ENCODE data around the gene MDC1.
"Not testable (repeated sequence)": the region's sequence is repeated elsewhere in the genome, so short reads cannot be mapped to it uniquely, and the experiment has no call there.

The MDC1 gene

GRCh38 chr6:30684386-30685156, 32.5 kb downstream of the MDC1 start:
- FAIRE-seq: no peak
- no peak for DNase-seq (ENCODE audit: insufficient read length, low spot score)

- no peak for DNase-seq (ENCODE audit: insufficient read length, low spot score)
- no peak for FAIRE-seq
These were observed 33.1 kb downstream of the MDC1 start for GRCh38 chr6:30683980-30684338.

DNA sequence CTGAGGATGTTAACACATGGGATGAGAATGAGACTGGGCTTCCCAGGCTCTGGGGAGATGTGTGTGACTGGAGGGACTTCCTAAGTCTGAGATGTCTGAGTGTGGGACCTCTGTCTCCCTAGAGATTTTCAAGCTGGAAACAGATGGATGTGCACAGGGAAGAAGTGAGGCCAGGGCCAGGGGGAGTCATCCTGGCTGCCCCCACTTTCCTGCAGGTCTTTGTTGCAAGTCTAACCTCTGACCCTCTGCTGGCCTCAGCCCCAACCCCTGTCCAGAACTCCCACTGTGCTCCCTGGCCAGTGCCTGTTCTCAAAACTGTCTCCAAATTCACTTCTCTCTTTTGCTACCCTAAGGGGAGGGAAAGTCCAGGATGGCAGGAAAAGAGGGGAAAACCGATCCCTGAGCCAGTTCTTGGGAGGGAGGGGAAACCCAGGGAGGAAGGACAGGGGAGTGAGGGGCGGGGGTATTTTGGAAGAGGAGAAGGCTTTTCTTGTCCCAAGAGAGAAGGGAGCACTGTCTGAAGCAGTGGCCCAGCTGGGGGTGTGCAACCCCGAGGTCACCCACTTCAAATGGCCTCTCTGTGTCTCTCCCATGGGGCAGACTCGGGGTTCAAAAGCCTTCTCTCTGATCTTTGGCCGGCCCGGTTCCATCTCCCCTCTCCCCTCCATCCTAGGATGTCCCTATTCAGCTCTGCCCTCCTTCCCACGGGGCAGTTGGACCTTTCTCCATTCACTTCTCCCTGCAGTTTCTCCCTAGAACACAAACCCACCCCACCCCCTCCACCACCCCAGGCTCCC, 33.7 kb downstream of the MDC1 start:
- DNase-seq (ENCODE audit: insufficient read length, low spot score): no peak
- no peak for FAIRE-seq

DNA sequence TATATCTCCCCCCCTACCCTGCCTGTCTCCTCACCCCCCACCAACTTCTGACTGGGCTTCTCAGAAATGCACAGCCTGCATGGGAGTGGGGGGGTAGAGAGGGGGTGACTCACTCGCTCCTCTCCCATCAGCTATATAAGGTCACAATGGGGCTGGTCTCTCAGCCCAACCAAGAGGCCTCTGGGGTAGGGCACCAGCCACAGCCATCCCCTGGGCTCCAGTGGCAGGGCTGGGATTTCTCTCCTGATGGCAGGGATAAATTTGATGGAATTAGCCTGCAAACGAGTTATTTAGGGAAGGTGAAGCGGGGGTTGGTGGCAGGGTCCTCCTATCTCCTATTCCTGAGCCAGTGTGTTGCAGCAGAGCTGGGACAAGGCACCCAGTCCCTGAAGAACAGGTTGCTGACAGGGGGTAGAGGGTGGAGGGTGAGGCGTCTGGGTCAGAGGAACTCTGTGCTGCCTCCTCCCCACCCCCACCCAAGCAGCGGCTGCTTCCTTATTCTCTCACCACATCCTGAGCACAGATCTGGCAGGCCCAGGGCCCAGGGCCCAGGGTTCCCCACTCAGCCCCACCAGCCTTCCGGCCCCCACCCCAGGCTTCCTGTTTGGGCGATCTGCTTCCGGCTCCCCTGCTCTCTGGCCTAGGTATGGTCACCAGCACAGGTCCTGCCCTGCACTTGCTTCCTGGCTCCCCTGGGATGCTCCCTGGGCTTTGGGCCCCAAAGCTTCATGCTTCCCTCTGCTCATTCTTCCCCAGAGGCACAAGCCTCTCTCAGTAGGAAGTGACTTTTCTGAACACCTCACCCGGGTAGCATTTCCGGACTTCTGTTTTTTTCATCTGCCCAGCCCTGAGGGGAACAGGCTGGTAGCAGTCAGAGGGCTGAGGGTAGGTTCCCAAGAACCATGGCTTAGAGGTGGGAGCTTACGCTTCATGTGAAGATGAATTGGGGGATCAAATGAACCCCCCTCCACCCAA, 34.7 kb downstream of the MDC1 start:
- DNase-seq (ENCODE audit: insufficient read length, low spot score) (peak; percentile 73), FAIRE-seq (no peak)

DNA sequence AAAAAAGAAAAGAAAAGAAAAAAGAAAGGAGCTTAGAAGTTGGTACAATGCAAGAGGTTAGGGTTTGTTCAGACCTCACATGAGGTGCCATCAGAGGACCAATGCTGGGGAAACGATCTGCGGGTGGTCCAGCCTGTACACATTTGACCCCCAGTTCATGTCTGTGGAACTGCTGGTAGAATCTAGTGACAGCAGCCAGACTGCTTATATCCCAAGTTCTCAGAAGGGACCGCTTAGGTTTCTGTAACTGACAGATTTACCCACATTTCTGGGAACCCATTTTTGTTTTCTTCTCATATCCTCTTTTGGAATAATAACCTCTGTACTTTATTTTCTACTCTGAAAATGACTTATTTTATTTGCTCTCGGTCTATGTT, 35.3 kb downstream of the MDC1 start:
- FAIRE-seq (no peak), DNase-seq (ENCODE audit: insufficient read length, low spot score) (no peak)

DNA sequence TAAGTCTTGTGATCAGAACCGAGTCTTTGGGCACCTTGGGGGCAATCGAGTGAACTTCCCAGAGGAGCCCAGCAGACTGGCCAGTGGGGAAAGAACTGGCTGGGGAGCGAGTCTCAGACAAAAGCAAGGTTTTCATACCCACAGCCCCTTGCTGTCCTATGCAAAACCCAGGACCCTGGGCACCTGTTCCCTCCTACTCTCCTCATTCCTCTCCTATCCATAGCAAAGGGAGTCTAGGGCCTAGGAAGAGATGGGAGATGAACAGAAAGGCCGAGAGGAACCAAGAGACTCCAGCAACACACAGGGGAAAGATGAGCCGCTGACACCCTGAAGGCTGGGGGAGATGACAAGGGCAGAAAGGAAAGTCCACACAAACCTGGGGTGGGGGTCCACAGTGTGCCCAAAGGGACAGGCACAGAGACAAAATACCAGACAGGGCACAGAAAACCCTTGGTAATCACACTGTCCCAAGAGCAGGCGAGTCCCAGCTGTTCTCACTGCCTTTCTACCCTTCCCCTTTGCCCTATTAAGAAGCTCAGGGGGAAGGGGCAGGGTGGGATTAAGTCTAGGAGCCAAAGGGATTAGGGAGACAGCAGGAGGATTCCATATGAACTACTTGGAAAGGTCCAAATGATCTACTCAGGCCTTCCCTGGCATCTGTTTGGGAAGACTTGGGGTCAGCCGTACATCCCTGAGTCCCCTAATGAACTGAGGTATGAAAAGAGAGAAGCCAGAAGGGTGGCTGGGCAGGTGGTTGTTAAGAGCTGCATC, 37.1 kb downstream of the MDC1 start:
- no peak for DNase-seq (ENCODE audit: insufficient read length, low spot score)
- no peak for FAIRE-seq

- peak; percentile 71 for DNase-seq (ENCODE audit: insufficient read length, low spot score)
- no peak for FAIRE-seq
These were observed 37.9 kb downstream of the MDC1 start for GRCh38 chr6:30678964-30679726.

GRCh38 chr6:30676660-30677285, 40.3 kb downstream of the MDC1 start:
- no peak for DNase-seq (ENCODE audit: insufficient read length, low spot score)
- no peak for FAIRE-seq

DNA sequence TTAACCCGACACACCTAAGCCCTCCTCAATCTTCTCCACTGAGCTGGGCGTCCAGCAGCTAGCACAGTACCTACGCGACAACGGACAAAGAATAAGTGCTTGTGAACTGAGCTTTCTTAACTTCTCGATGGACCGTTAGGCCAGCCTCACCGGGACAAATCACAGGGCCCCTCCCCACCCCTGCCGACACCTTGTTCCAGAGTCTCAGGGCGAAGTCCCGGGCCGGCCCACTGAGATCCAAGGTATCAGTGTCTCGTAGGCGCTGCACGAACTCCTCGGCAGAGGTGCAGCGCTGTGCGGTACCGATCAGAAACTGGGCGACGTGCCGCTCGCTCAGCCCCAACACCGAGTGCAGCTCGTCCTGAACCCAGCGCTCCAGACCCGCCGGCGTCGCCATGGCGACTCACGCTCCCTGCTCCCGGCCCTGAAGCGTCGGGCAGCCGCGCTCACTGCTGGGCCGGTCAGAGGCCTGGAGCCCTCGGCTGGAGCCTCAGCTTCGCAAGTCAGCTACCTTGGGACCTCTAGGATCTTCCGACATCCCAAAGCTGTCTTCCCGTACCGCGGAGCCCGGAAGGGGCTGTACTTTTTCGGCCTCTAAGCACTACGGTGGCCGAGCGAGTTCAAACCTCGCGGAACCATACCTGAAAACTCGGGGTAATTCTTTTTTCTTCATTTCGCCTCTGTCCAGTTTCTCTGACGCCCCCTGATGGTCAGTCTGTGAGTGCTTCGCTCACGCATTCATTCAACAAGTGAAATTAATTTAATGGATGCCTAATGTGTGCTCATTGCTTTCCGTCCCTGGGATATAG, 44.4 kb downstream of the MDC1 start, which contains the start of gene DHX16:
Gene DHX16 (minus strand): TSS at position 562 of the 809 bp plus-strand sequence. CDS start 165 bp downstream, at position 397.
- FAIRE-seq (peak; percentile 69), DNase-seq (ENCODE audit: insufficient read length, low spot score) (peak; percentile 96)

DNA sequence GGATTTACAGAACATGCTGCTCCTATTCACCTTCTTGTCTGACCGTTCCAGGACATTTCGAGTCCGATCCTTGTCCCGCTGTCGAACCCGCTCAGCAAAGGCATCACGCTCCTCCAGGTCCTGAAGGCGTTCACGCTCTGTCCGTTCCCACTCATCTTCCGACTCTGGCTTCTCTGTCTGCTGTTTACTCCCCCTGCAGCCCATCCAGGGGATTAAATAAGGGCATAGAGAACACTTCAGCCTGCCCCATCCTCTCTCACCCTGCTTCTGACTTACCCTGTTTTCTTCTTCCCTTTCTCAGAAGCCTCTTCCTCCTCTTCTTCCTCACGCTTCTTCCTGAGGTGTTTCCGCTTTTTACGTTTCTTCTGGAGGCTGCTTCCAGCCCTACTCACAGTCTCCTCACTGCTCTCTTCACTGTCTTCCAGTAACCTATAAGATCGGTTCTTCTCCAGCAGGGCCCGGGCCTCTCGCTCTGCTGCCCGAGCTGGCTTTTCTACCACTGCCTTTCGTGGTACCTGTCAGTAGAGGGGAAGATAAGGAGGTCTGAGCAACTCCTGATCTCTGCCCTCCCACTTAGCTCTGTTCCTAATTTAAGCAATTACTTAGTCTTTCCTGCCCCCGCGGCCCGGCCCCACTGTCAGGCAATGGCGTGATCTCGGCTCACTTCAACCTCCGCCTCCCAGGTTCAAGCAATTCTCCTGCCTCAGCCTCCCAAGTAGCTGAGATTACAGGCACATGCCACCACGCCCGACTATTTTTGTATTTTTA, 46.1 kb downstream of the MDC1 start:
- FAIRE-seq: peak; percentile 9
- no peak for DNase-seq (ENCODE audit: insufficient read length, low spot score)

DNA sequence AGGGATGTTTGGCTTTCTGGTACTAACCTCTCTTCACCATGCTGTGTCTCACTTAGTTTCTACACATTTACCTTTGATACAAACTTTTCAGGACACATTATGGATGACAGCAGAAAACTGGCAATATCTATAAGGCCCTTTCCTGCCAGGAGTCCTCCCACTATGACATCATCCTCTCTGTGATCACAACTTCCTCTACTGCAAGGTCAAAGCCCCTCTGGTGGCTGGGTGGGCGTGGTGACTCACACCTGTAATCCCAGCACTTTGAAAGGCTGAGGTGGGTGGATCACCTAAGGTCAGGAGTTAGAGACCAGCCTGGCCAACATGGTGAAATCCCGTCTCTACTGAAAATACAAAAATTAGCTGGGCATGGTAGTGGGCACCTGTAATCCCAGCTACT, 50.8 kb downstream of the MDC1 start:
- DNase-seq (ENCODE audit: insufficient read length, low spot score); FAIRE-seq: not testable (repeated sequence)

GRCh38 chr6:30664994-30665767, 51.9 kb downstream of the MDC1 start:
- FAIRE-seq: no peak
- no peak for DNase-seq (ENCODE audit: insufficient read length, low spot score)

- not testable (repeated sequence) for DNase-seq (ENCODE audit: insufficient read length, low spot score); FAIRE-seq
These were observed 59.2 kb downstream of the MDC1 start for GRCh38 chr6:30657922-30658321.

GRCh38 chr6:30657454-30657853, 59.6 kb downstream of the MDC1 start:
- FAIRE-seq (no peak), DNase-seq (ENCODE audit: insufficient read length, low spot score) (no peak)

DNA sequence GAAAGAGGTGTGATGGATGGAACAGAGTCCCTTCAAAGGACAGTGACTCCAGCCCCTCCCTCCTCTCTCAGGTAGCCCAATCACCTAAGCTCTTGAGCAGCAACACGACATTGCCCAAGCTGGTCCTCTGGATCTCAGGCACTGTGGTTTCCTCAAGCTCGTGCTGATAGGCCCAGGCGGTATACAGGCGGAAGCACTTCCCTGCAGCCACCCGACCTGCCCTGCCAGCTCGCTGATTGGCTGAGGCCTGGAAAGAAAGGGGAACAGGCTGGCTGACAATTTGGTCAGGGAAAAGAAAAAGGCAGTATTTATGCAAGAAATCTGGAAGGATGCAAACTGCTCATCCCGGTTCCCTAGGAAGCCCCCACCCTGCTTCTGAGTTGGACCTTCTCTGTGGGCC, 60.6 kb downstream of the MDC1 start:
- no peak for DNase-seq (ENCODE audit: insufficient read length, low spot score)
- no peak for FAIRE-seq

GRCh38 chr6:30655743-30656094, 61.4 kb downstream of the MDC1 start:
- FAIRE-seq (no peak), DNase-seq (ENCODE audit: insufficient read length, low spot score) (no peak)

Data from HTR-8/SVneo (cell line).